Ammon's horn (tissue), 1 donor: ENCODE results near the gene OR7D2.

Source experiments
- DNase-seq: peaks from one replicate; pipeline ENCODE4 v3.0.0-alpha.2; 2016; ENCODE audit warnings: low spot score

The OR7D2 gene

GRCh38 chr19:9205501-9206113, 26.8 kb downstream of the OR7D2 start:
- DNase-seq = peak; percentile 77

- DNase-seq = no peak
These were observed 40.7 kb downstream of the OR7D2 start, which contains the start of gene OR7D4 for GRCh38 chr19:9219489-9219888. Gene OR7D4, minus strand, starts transcription at chr19:9219589. Its CDS starts 4,752 bp downstream, at chr19:9214837.
